AG09309 (cell line): Measurements from ENCODE around the gene MLEC.

Source experiments
- DNase-seq: peaks from one replicate; pipeline ENCODE4 v3.0.0-alpha.2; 2010; ENCODE audit warnings: low read depth
- H3K4me3 ChIP-seq: 2 replicates; pipeline ENCODE4 v1.5.1; 2011; ENCODE audit warnings: mild to moderate bottlenecking, low read depth, low read length, moderate library complexity; ENCODE audit not compliant: control insufficient read depth
- TF ChIP-seq, protein P1 (sequence below): IDR thresholded peaks from 2 replicates; pipeline ENCODE4 v1.5.1; 2011; ENCODE audit warnings: mild to moderate bottlenecking, low read depth, low read length, inconsistent platforms; ENCODE audit not compliant: insufficient read depth, control insufficient read depth; ENCODE audit errors: missing control alignments

MLEC gene

DNA sequence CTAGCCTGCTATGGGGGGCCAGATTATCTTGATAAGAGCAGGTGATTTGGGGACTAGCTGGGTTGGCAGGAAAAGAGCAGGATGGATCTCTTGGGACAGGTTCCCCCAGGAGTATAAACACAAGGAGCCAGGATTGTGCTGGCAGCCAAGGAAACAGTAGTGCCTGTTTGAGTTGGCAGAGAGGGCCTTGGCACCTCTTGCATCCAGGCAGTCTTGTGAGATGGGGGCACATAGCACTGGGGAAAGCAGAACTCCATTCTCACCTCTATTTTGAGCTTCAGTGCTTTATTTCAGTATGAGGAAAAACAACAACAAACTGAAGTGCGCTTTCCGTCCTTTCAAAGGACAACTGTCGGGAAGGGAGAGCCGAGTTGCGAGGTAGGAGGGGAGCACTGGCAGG is 13.9 kb downstream of the MLEC start:
- DNase-seq = no peak
- H3K4me3 ChIP-seq = no peak overlapping the region
- TF ChIP-seq, protein P1, sequence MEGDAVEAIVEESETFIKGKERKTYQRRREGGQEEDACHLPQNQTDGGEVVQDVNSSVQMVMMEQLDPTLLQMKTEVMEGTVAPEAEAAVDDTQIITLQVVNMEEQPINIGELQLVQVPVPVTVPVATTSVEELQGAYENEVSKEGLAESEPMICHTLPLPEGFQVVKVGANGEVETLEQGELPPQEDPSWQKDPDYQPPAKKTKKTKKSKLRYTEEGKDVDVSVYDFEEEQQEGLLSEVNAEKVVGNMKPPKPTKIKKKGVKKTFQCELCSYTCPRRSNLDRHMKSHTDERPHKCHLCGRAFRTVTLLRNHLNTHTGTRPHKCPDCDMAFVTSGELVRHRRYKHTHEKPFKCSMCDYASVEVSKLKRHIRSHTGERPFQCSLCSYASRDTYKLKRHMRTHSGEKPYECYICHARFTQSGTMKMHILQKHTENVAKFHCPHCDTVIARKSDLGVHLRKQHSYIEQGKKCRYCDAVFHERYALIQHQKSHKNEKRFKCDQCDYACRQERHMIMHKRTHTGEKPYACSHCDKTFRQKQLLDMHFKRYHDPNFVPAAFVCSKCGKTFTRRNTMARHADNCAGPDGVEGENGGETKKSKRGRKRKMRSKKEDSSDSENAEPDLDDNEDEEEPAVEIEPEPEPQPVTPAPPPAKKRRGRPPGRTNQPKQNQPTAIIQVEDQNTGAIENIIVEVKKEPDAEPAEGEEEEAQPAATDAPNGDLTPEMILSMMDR = no peak

DNA sequence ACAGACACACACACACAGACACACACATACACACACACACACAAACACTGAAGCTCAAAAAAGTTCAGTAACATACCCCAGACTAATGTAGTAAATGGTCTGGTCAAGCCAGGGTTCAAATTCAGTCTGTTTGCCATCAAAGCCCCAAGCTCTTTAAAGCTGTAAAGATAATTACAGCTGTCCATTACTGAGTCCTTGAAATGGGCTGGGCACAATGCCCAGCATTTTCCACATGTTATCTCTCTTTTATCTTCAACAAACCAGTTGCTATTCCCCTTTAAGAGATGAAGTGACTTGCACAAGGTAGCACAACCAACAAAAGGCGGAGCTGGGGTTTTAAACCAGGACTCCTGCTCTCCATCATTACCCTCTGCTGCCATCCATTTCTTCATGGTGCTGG is 15.7 kb downstream of the MLEC start:
- TF ChIP-seq, protein P1 = no peak
- DNase-seq = no peak
- H3K4me3 ChIP-seq = no peak overlapping the region

DNA sequence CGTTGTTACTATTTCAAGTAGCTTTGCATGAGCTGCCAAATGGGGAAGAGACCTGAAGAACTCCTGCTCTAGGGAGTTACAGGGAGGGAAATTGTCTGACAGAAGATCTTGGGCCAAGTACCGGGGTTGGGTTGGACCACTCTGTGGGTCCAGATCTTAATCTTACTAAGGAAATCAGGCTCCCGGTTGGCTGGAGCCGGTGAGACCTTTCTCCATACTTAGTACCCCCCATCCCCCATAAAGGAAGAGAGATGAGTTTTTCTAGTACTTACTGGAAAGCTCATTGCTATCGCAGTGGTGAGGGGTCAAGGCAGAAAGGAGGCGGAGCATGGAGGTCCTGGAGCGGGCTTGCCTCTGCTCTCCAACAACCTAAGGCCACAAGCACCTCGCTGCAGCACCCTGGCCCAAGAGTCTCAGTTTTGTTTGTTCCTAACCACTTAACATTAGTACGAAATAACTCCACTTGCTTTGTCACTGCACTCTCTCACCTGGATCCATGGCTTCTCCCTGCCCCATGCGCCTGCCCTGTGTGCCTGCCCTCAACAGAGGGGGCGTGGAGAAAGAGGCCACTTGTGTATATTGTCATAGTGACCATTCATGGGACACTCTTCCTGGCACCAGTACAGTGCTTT is 16.5 kb downstream of the MLEC start:
- no peak overlapping the region for H3K4me3 ChIP-seq
- TF ChIP-seq, protein P1 = no peak
- DNase-seq = no peak

DNA sequence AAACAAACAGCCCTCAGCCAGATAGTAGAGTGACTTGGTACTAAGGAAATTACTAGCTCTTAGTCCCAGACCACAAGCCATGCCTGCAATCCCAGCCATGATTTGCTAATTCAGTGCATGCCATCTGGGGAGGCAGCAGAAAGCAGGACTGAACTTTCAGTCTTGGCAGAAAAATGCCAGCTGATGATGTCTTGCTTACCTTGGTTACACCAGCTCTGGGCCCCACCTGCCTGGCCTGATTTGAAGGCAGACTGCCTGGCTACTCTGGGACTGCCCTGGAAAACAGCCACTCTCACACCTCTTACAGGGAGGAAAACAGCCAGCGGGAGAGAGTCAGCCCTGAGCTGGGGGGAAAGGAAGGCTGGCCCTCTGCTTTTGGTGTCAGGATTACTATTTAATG is 18.7 kb downstream of the MLEC start:
- TF ChIP-seq, protein P1 = no peak
- no peak for DNase-seq
- H3K4me3 ChIP-seq = no peak overlapping the region

DNA sequence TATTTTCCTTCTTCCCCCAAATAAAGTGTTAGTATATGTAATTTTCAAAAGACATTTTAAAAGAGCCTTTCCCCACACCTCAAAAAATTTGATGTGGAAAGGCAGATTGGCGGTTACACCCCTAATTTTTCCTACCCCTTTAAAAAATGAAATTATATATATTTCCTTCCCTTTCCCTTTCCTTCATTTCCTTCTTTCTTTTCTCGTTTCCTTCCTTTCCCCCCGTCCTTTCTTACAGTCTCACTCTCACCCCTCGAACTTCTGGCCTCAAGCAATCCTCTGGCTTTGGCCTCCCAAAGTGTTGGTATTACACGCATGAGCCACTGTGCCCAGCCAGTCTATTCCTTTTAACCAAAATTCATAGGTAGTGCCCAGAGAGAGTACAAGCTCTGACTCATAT is 19.1 kb downstream of the MLEC start:
- TF ChIP-seq, protein P1 = no peak
- no peak for DNase-seq
- H3K4me3 ChIP-seq = no peak overlapping the region

DNA sequence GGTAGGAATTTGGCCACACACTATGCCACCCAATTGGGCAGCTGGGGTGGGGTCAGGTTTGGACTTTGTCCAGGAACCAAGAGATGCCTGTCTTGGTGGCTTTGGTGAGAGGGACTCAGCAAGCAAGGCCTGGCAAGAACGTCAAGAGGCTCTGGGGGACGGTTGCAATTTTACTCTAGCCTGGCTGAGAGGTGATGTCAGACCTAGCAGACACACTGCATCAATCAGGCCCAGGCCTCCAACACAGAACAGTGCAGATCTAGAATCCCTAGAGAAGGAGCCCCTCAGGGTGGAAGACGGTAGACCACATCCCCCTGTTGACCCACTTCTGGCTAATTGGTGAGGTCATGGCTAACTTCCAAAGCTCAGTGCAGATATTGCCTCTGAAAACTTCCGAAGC is 21.7 kb downstream of the MLEC start:
- TF ChIP-seq, protein P1 = no peak
- no peak overlapping the region for H3K4me3 ChIP-seq
- no peak for DNase-seq

DNA sequence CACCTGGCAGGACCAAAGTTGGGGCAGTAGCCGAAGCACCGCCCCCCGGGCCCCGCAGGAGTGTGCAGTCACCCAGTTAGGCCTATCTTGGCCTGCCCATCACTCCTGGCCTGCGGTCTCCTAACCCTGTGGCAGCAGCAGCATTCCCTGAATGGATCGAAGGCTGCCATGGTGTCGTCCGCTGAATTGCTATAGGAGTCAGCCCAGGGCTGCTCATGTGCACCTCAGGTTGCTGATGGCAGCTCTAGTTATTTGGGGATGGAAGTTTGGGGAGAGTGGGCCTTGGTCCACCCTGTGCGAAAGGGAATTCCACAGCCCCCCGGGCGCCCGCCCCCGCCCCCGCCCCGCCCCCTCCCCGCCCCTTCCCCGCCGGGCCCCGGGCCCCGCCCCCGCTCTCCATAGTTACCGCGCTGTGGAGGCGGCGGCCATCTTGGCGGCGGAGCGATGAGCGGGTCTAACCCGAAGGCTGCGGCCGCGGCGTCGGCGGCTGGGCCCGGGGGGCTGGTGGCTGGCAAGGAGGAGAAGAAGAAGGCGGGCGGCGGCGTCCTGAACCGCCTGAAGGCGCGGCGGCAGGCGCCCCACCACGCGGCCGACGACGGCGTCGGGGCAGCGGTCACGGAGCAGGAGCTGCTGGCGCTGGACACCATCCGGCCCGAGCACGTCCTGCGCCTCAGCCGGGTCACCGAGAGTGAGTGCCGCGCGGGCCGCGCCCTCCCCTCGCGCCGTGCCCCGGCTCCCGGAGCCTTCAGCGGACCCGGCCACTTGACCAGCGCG is 23.3 kb downstream of the MLEC start, which contains the start of gene UNC119B:
Gene UNC119B, plus strand, starts transcription at position 428 of the 774 bp plus-strand sequence. Its CDS starts 17 bp downstream, at position 445.
- H3K4me3 ChIP-seq = peak within 1 kb of the TSS; percentile 65
- TF ChIP-seq, protein P1 = no peak
- DNase-seq = no peak
